HepG2 (cell line): ENCODE results near the gene ABL2.
"Not testable (repeated sequence)": the region's sequence is repeated elsewhere in the genome, so short reads cannot be mapped to it uniquely, and the experiment has no call there.

Experiments used
- CTCF ChIP-seq: sonication (generic); formaldehyde crosslinking; IDR thresholded peaks from 2 replicates; pipeline ENCODE4 v1.5.0; 2020; ENCODE audit warnings: mild to moderate bottlenecking, missing genetic modification reagents, moderate library complexity
- EP300 ChIP-seq, 3 experiments: sonication (generic) in 1 of 3; formaldehyde crosslinking in 1 of 3; IDR thresholded peaks; 2 replicates each; pipeline versions ENCODE4 v1.5.1 to v1.6.1; 2011 to 2020; ENCODE audit warnings: low read depth in 2 of 3, low read length in 2 of 3, borderline replicate concordance in 1 of 3, improper control_type of control experiment in 1 of 3, mild to moderate bottlenecking in 1 of 3, missing genetic modification reagents in 1 of 3, moderate library complexity in 1 of 3
- POLR2AphosphoS5 ChIP-seq: IDR thresholded peaks from 2 replicates; pipeline ENCODE4 v1.6.1; 2012; ENCODE audit warnings: low read depth, low read length
- SUZ12 ChIP-seq: fragments of 150-350 bp; IDR thresholded peaks from 2 replicates; pipeline ENCODE4 v1.6.1; 2014; ENCODE audit warnings: low read depth, low read length
- TP53 ChIP-seq: sonication (generic); formaldehyde crosslinking; conservative IDR thresholded peaks from 2 replicates; pipeline ENCODE4 v1.4.0; 2020; ENCODE audit warnings: missing genetic modification reagents
- ZNF292 ChIP-seq: sonication (generic); formaldehyde crosslinking; IDR thresholded peaks from 2 replicates; pipeline ENCODE4 v1.8.1; 2022; ENCODE audit warnings: mild to moderate bottlenecking, low read depth, missing genetic modification reagents, borderline replicate concordance

GRCh38 chr1:179274424-179274823 is 44.9 kb upstream of the ABL2 start:
- TF ChIP-seq TP53 (CRISPR knock-in tag); SUZ12; POLR2AphosphoS5; EP300 (IDR thresholded peaks at IDR 0.05; ENCODE audit: low read depth in 2 of 2, low read length in 2 of 2); EP300 (CRISPR knock-in tag; IDR thresholded peaks at IDR 0.05; ENCODE audit: borderline replicate concordance); CTCF (CRISPR knock-in tag); ZNF292 (CRISPR knock-in tag): not testable (repeated sequence)
